ENCODE data around the gene F2R.
A peak's percentile ranks its signal among the peaks of the same experiment; 100 is the strongest.

F2R gene

GRCh38 chr5:76723266-76723665 is 7.3 kb downstream of the F2R start:
- Histone ChIP-seq H3K4me3 (ENCODE audit: low read length) (no peak overlapping the region), H3K9me3 (ENCODE audit: insufficient read depth, low read depth, low read length) (peaks cover 3% of the 10 kb centered on the region; the same call in 1 of the 2 replicates), H3K36me3 (ENCODE audit: insufficient read depth, low read length) (peaks cover 8% of the 10 kb centered on the region), H3K4me1 (ENCODE audit: insufficient read depth, low read length) (peaks cover 2% of the 10 kb centered on the region; the same call in 1 of the 2 replicates), H3K27ac (ENCODE audit: low read depth, low read length) (no peak overlapping the region), H3K9ac (ENCODE audit: low read depth, low read length) (no peak overlapping the region), H3K27me3 (ENCODE audit: insufficient read depth, low read length) (no peaks in the 10 kb centered on the region)
- WGBS: 96% methylated on average over 1 of the region's 1 CpG

- WGBS: no CpG with 5 or more reads among the region's 1 CpG
- no peaks in the 10 kb centered on the region for H3K27me3 ChIP-seq (ENCODE audit: insufficient read depth, low read length)
These were observed 8.0 kb downstream of the F2R start for GRCh38 chr5:76723906-76724305.

GRCh38 chr5:76724871-76725270 is 8.9 kb downstream of the F2R start:
- 86% methylated on average over 4 of the region's 4 CpGs for WGBS
- Histone ChIP-seq H3K9me3 (ENCODE audit: insufficient read depth, low read depth, low read length) (peaks cover 16% of the 10 kb centered on the region), H3K4me1 (ENCODE audit: insufficient read depth, low read length) (no peaks in the 10 kb centered on the region; the same call in 1 of the 2 replicates), H3K9ac (ENCODE audit: low read depth, low read length) (no peak overlapping the region), H3K27ac (ENCODE audit: low read depth, low read length) (no peak overlapping the region; the same call in 1 of the 2 replicates), H3K36me3 (ENCODE audit: insufficient read depth, low read length) (peaks cover 14% of the 10 kb centered on the region), H3K4me3 (ENCODE audit: low read length) (no peak overlapping the region), H3K27me3 (ENCODE audit: insufficient read depth, low read length) (no peaks in the 10 kb centered on the region)

More at GRCh38 chr5:76723906-76724305, 8.0 kb downstream of the F2R start:
- no peak overlapping the region for H3K9ac ChIP-seq (ENCODE audit: low read depth, low read length)
- H3K9me3 ChIP-seq (ENCODE audit: insufficient read depth, low read depth, low read length): peaks cover 7% of the 10 kb centered on the region
- H3K36me3 ChIP-seq (ENCODE audit: insufficient read depth, low read length): peaks cover 9% of the 10 kb centered on the region
- H3K4me1 ChIP-seq (ENCODE audit: insufficient read depth, low read length): no peaks in the 10 kb centered on the region; the same call in 1 of the 2 replicates
- H3K4me3 ChIP-seq (ENCODE audit: low read length): no peak overlapping the region
- no peak overlapping the region for H3K27ac ChIP-seq (ENCODE audit: low read depth, low read length)

GRCh38 chr5:76728965-76729364 is 13.0 kb downstream of the F2R start:
- Histone ChIP-seq H3K36me3 (ENCODE audit: insufficient read depth, low read length) (peaks cover 46% of the 10 kb centered on the region), H3K4me1 (ENCODE audit: insufficient read depth, low read length) (no peaks in the 10 kb centered on the region; the same call in 1 of the 2 replicates), H3K27me3 (ENCODE audit: insufficient read depth, low read length) (no peaks in the 10 kb centered on the region), H3K4me3 (ENCODE audit: low read length) (no peak overlapping the region), H3K9me3 (ENCODE audit: insufficient read depth, low read depth, low read length) (peaks cover 22% of the 10 kb centered on the region), H3K27ac (ENCODE audit: low read depth, low read length) (no peak overlapping the region), H3K9ac (ENCODE audit: low read depth, low read length) (no peak overlapping the region)
- 100% methylated on average over 2 of the region's 4 CpGs for WGBS

- H3K9me3 ChIP-seq (ENCODE audit: insufficient read depth, low read depth, low read length): peaks cover 22% of the 10 kb centered on the region
- H3K27ac ChIP-seq (ENCODE audit: low read depth, low read length): no peak overlapping the region
- no peaks in the 10 kb centered on the region for H3K27me3 ChIP-seq (ENCODE audit: insufficient read depth, low read length)
- H3K9ac ChIP-seq (ENCODE audit: low read depth, low read length): no peak overlapping the region
- H3K4me1 ChIP-seq (ENCODE audit: insufficient read depth, low read length): no peaks in the 10 kb centered on the region; the same call in 1 of the 2 replicates
- peaks cover 52% of the 10 kb centered on the region for H3K36me3 ChIP-seq (ENCODE audit: insufficient read depth, low read length)
- H3K4me3 ChIP-seq (ENCODE audit: low read length): no peak overlapping the region
- WGBS: 97% methylated on average over 5 of the region's 5 CpGs
These were observed 13.7 kb downstream of the F2R start for GRCh38 chr5:76729373-76730290.

GRCh38 chr5:76732405-76733048 is 16.6 kb downstream of the F2R start:
- WGBS: 95% methylated on average over 15 of the region's 15 CpGs
- Histone ChIP-seq H3K36me3 (ENCODE audit: insufficient read depth, low read length) (peaks cover 49% of the 10 kb centered on the region), H3K9ac (ENCODE audit: low read depth, low read length) (no peak overlapping the region), H3K9me3 (ENCODE audit: insufficient read depth, low read depth, low read length) (peaks cover 22% of the 10 kb centered on the region), H3K27me3 (ENCODE audit: insufficient read depth, low read length) (no peaks in the 10 kb centered on the region), H3K4me3 (ENCODE audit: low read length) (no peak overlapping the region), H3K4me1 (ENCODE audit: insufficient read depth, low read length) (no peaks in the 10 kb centered on the region), H3K27ac (ENCODE audit: low read depth, low read length) (no peak overlapping the region)

GRCh38 chr5:76733049-76733417 is 17.1 kb downstream of the F2R start:
- Histone ChIP-seq H3K27ac (ENCODE audit: low read depth, low read length) (no peak overlapping the region), H3K9ac (ENCODE audit: low read depth, low read length) (no peak overlapping the region), H3K27me3 (ENCODE audit: insufficient read depth, low read length) (no peaks in the 10 kb centered on the region), H3K4me1 (ENCODE audit: insufficient read depth, low read length) (no peaks in the 10 kb centered on the region), H3K4me3 (ENCODE audit: low read length) (no peak overlapping the region), H3K9me3 (ENCODE audit: insufficient read depth, low read depth, low read length) (peaks cover 21% of the 10 kb centered on the region), H3K36me3 (ENCODE audit: insufficient read depth, low read length) (peaks cover 48% of the 10 kb centered on the region)
- WGBS: 95% methylated on average over 13 of the region's 13 CpGs

GRCh38 chr5:76735762-76736545 is 20.0 kb downstream of the F2R start:
- Histone ChIP-seq H3K36me3 (ENCODE audit: insufficient read depth, low read length) (peaks cover 29% of the 10 kb centered on the region), H3K9me3 (ENCODE audit: insufficient read depth, low read depth, low read length) (no peaks in the 10 kb centered on the region), H3K27ac (ENCODE audit: low read depth, low read length) (peak overlapping the region; percentile 9; the same call in 1 of the 2 replicates), H3K9ac (ENCODE audit: low read depth, low read length) (no peak overlapping the region), H3K4me3 (ENCODE audit: low read length) (no peak overlapping the region), H3K4me1 (ENCODE audit: insufficient read depth, low read length) (0 out of 2 replicates have a peak, but pooled peaks cover 3% of the 10 kb centered on the region), H3K27me3 (ENCODE audit: insufficient read depth, low read length) (no peaks in the 10 kb centered on the region)
- 82% methylated on average over 4 of the region's 4 CpGs for WGBS

- WGBS: 90% methylated on average over 6 of the region's 6 CpGs
- no peak overlapping the region for H3K27ac ChIP-seq (ENCODE audit: low read depth, low read length)
- 0 out of 2 replicates have a peak, but pooled peaks cover 3% of the 10 kb centered on the region for H3K4me1 ChIP-seq (ENCODE audit: insufficient read depth, low read length)
- no peak overlapping the region for H3K9ac ChIP-seq (ENCODE audit: low read depth, low read length)
- no peaks in the 10 kb centered on the region for H3K9me3 ChIP-seq (ENCODE audit: insufficient read depth, low read depth, low read length)
- no peak overlapping the region for H3K4me3 ChIP-seq (ENCODE audit: low read length)
- peaks cover 27% of the 10 kb centered on the region for H3K36me3 ChIP-seq (ENCODE audit: insufficient read depth, low read length)
- no peaks in the 10 kb centered on the region for H3K27me3 ChIP-seq (ENCODE audit: insufficient read depth, low read length)
These were observed 21.0 kb downstream of the F2R start for GRCh38 chr5:76736679-76737556.

- Histone ChIP-seq H3K9ac (ENCODE audit: low read depth, low read length) (no peak overlapping the region), H3K4me3 (ENCODE audit: low read length) (no peak overlapping the region), H3K4me1 (ENCODE audit: insufficient read depth, low read length) (peaks cover 6% of the 10 kb centered on the region; the same call in 1 of the 2 replicates), H3K9me3 (ENCODE audit: insufficient read depth, low read depth, low read length) (no peaks in the 10 kb centered on the region), H3K27ac (ENCODE audit: low read depth, low read length) (no peak overlapping the region), H3K36me3 (ENCODE audit: insufficient read depth, low read length) (peaks cover 19% of the 10 kb centered on the region), H3K27me3 (ENCODE audit: insufficient read depth, low read length) (no peaks in the 10 kb centered on the region)
- WGBS: 90% methylated on average over 5 of the region's 5 CpGs
These were observed 21.9 kb downstream of the F2R start for GRCh38 chr5:76737846-76738245.

All from HUES64 (cell line).